HG03280 (cell line): ENCODE measurements around the gene EFCC1.
"Not testable (repeated sequence)": the region's sequence is repeated elsewhere in the genome, so short reads cannot be mapped to it uniquely, and the experiment has no call there.

Source experiments
- ATAC-seq: cut with Tn5 transposase; IDR thresholded peaks from one replicate; pipeline ENCODE4 v1.9.1; 2021; ENCODE audit warnings: mild to moderate bottlenecking, moderate library complexity; ENCODE audit not compliant: unreplicated experiment

Gene EFCC1

DNA sequence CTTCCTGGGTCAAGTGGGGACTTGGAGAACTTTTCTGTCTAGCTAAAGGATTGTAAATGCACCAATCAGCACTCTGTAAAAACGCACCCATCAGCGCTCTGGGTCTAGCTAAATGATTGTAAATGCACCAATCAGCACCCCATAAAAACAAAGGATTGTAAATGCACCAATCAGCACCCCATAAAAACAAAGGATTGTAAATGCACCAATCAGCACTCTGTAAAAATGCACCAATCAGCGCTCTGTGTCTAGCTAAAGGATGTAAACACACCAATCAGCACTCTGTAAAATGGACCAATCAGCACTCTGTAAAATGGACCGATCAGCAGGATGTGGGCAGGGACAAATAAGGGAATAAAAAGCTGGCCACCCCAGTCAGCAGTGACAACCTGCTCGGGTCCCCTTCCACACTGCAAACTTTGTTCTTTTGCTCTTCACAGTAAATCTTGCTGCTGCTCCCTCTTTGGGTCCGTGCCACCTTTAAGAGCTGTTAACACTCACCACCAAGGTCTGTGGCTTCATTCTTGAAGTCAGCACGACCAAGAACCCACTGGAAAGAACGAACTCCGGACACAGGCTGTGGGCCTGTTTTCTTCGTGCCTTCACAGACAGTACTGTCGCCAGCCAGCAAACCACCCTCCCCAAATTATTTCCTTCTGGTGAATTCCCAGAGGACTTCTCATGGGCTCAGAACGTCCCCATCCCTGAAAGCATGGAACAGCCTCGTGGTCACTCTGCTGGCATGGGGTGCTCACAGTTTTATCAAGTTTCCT, 68.4 kb downstream of the EFCC1 start:
- not testable (repeated sequence) for ATAC-seq

DNA sequence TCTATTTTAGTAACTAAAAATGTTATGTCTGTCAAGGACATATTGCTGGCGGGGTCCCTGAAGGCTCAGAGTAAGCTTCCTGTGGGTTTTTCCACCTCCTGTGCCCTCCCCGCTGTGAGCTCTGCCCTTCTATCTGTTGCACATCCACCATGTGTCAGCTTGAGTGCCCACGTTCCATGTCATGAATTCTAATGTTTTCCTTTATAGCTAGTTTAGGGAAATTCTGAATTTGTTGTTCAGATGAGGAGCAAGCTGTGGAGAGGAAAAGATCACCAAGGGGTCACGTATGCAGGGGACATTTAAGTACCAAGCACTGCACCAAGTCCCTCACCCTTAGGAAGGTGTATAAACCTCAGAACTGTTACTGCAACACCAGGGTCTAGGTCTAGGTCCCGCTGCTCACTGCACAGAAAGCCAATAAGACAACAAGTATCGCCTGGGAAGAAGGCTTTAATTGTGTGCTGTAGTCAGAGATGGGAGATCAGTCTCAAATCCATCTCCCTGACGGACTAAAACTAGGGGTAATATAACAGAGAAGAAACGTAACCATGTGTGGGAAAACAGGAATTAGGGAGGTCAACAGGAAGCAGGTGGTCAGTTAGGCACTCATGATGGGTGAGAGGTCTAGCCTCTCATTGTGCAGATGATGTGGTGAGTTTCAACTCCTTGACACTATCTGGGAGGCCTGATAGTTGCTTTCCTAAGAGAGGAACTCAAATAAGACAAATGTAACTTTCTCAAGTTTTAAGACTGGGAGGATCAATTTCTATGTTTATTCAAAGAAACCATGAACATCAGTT, 69.2 kb downstream of the EFCC1 start:
- ATAC-seq, result no peak

DNA sequence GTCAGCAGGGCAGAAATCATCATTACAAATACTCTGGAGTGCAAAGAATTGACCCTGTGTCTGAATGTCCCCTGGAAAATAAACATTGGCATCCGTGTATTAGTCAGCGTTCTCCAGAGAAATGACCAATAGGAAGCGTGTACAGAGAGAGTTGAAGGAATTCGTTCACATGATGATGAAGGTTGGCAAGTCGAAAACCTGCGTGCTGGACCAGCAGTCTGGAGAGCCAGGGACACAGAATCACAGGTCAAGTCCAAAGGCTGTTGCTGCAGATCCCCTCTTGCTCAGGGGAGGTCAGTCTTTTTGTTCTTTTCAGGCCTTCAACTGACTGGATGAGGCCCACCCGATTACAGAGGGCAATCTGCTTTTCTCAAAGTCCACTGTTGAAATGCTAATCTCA, 76.1 kb downstream of the EFCC1 start:
- no peak for ATAC-seq

DNA sequence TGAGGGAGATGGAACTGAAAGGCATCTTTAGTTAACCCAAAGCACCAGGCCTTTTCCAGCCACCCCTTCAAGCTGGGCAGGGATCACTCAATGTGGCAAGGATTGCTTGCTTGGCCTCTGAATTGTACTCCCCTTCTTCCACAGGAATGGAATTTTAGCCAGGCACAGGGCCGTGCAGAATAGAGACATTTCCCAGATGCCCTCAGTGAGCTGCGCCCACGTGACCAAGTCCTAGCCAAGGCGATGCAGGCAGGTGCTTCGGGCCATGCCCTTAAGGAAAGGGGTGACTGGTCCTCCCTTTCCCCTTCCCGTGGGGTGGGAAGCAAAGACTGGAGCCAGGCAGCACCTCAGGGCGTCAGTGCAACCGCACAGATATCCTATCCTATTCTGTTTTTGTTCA, 77.4 kb downstream of the EFCC1 start:
- ATAC-seq, result no peak

DNA sequence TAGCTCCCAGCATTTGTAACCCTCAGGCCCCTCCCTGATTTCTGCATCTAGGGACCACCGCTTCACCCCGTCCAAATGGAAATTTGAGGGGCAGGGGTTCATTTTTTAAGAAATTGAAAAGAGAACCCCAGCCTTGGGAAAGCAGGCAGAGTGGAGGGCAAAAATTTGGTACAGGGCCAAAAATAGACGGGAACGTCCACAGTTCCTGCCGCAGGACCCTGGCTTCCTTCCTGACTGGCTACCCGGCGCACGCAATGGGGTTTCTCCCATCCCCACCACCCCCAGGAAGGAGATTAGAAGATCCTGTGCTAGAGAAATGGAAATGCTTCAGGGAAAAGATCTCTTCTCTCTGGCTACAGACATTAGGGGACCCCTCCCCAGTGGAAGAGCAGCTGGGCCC, 80.4 kb downstream of the EFCC1 start:
- ATAC-seq, result no peak

DNA sequence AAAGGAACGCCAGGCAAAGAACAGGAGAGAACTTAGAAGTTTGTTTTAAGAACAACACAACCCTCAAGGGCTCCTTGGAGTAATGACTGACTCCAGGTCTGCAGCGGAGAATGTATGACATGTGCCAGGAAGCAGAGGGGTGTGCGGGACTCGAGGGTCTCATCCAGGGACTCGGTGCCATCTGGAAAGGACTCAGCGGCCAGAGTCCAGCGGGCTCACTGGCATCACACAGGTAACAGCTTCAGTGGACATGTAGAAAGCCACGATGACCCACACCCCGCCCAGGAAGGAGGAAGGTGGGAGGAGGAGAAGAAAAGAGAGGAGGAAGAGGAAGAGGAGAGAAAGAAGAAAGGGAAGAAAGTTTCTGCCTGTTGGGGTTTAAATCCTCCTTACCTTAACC, 80.9 kb downstream of the EFCC1 start:
- no peak for ATAC-seq

DNA sequence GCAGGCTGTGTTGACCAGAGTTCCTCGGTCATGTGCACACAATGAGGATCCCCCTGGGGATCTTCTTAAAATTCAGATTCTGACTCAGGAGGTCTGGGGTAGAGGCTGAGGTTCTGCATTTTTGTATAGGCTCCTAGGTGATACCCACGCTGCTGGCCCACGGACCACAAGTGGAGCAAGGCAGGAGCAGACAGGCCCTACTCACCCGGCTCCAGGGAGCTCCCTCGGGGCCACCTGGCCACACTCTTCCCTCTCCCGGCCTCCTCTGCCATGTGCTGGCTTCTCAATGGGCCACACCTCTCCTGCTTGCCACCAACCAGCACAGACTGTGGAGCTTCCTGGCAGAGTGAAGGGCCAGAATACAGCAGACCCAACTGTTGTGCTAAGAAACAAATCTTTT, 83.4 kb downstream of the EFCC1 start:
- ATAC-seq, result no peak

DNA sequence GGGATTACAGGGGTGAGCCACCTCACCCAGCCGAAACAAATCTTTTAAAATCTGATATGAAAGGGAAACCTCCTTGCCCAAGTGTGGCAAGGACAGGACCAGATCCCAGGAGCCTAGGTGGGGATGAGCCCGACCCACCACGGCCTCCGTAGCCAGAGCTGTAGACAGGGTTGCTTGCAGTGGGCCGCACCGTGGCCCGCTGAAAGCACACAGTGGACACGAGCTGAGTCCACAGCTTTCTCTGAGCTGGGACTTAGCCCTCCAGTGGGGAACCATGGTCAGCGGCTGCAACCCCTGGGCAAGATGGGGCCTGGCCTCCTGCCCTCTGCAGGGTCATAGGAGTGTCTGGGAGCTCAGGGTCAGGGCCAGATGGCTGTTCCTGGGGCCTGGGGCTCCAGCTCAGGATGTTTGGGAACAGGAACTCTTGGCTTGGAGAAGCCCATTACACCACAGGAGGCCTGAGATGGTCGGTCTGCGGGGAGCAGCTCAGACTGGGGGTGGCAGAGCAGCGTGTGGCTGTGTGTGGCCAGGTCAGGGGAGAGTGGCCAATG, 84.1 kb downstream of the EFCC1 start:
- no peak for ATAC-seq

DNA sequence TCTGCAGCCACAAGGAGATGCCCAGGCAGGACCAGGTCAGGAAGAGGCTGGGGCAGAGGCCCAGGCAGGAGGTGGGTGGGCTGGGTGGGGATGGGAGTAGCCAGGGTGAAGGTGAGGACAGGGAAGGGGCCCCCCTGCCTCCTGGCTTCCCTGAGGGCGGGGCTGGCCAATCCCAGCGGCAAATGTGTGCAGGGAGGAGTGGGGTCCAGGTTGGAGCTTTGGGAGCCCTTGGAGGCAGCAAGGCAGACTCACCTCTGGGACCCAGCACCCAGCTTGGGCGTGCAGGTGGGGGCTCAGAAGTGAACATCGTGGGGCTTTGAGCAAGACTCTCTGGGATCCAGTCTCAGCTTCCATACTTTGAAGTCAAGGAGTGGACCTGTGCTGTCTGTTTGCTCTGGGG, 84.7 kb downstream of the EFCC1 start:
- ATAC-seq, result no peak

DNA sequence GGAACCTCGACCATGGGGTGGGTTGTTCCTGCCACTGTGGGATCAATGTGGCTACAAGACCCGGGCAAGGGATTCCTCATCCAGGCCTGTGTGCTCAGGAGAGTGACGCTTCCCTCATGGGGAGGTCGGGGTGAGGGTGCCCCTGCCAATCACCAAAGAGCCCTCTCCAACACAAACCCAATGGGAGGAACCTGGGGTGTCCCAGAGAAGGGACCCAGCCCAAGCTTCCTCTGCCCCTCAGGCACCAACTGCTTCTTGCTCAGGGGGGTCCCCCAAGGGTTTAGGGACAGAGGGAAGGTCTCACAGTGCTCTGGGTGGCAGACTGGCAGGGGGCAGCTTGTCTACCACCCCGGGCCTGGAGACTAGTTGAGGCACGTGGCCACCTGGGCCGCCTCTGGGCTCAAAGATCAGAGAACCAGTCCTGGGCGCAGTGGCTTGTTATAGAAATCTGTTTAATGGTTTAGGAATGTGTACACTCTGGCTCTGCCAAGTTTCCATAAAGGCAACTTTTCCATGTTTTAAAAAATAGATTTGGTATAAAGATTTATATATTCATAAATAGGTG, 86.1 kb downstream of the EFCC1 start:
- ATAC-seq, result no peak

DNA sequence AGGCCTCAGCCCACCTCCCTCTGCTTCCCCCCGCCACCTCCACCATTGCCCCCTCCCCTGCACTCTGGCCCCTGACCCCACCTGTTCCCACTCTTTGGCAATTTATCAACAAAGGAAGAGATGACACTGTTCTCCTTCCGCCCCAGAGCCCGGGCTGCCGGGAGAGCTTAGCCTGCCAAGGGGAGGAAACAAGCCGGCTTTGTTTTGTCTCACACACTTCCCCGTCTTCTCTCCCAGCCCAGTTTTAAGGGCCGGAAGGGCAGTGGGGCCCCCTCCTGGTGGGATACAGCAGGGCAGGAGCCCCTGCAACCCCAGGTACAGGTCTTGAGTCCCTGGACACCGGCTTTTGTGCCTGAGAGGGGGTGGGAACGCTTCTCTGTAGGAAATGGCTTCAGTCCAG, 86.8 kb downstream of the EFCC1 start:
- ATAC-seq, result peak; percentile 46

DNA sequence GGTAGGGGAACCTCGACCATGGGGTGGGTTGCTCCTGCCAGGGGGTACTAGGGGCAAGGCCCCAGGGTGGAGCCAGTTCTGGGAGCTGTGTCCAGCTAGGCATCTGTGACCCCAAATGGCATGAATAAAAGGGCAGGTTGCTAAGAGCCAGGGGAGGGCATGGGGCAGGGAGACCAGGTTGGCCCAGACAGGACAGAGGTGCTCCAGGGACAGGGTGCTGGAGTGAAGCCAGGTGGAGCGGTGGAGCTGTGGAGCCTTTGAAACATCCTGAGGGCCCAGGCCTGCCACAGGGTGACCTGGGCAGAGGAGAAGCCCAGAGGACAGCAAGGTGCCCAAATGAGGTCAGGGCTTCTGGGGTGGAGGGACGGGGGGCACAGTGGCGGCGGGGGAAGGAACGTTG, 87.2 kb downstream of the EFCC1 start:
- ATAC-seq, result not testable (repeated sequence)
